OCI-LY7 (cell line): ENCODE results near the gene SPACA7. TPM values are rescaled to one million over a fixed set of nuclear protein-coding genes. Genes with fewer than 3 reads are reported as not detected.
"Not testable (repeated sequence)": the region's sequence is repeated elsewhere in the genome, so short reads cannot be mapped to it uniquely, and the experiment has no call there.

Source experiments
- BruUV-seq: library from RNA; stranded (reverse); fragments of 400-500 nt; replicated peaks from 2 replicates; lab custom pipeline; 2021; lab: Mats Ljungman, UMichigan
- CTCF ChIA-PET: fragments of 300-600 bp; sonication (Branson Sonifier 250); formaldehyde crosslinking; loops from one replicate; lab custom pipeline; 2022; ENCODE audit warnings: antibody characterized with exemption; ENCODE audit not compliant: unreplicated experiment; lab: Charles Lee
- POLR2A ChIA-PET: fragments of 300-600 bp; sonication (Branson Sonifier 250); formaldehyde crosslinking; loops from one replicate; lab custom pipeline; 2022; ENCODE audit warnings: antibody characterized with exemption; lab: Charles Lee
- DNase-seq: peaks from one replicate; pipeline ENCODE4 v3.0.0-alpha.2; 2015; ENCODE audit warnings: low spot score
- H2AFZ ChIP-seq: fragments of 200-600 bp; sonication (generic), shearing (Covaris generic); 2 replicates; pipeline ENCODE4 v1.6.1; 2014; ENCODE audit warnings: mild to moderate bottlenecking, antibody characterized with exemption, low read length, moderate library complexity
- H3K27ac ChIP-seq: fragments of 200-600 bp; sonication (generic); 2 replicates; pipeline ENCODE4 v1.5.1; 2014; ENCODE audit warnings: mixed run types, low read depth, mild to moderate bottlenecking, moderate library complexity, low read length, inconsistent platforms; ENCODE audit not compliant: poor library complexity, severe bottlenecking
- H3K36me3 ChIP-seq: fragments of 200-600 bp; sonication (generic); 2 replicates; pipeline ENCODE4 v1.6.1; 2014; ENCODE audit warnings: mild to moderate bottlenecking, antibody characterized with exemption, low read length, moderate library complexity, mixed read lengths; ENCODE audit not compliant: insufficient read depth
- H3K4me1 ChIP-seq: fragments of 200-600 bp; sonication (generic); 2 replicates; pipeline ENCODE4 v1.5.1; 2014; ENCODE audit warnings: mild to moderate bottlenecking, low read length; ENCODE audit not compliant: insufficient read depth, poor library complexity, severe bottlenecking
- H3K4me2 ChIP-seq: fragments of 200-600 bp; sonication (generic); 2 replicates; pipeline ENCODE4 v1.6.1; 2014; ENCODE audit warnings: mild to moderate bottlenecking, low read length
- H3K4me3 ChIP-seq: fragments of 200-600 bp; sonication (generic); 2 replicates; pipeline ENCODE4 v1.5.1; 2014; ENCODE audit warnings: mild to moderate bottlenecking, low read depth, low read length; ENCODE audit not compliant: poor library complexity, severe bottlenecking
- H3K79me2 ChIP-seq: fragments of 200-600 bp; sonication (generic); 2 replicates; pipeline ENCODE4 v1.6.1; 2016; ENCODE audit warnings: low read depth, mild to moderate bottlenecking, low read length, moderate library complexity, mixed read lengths; ENCODE audit not compliant: insufficient read depth
- H3K9me2 ChIP-seq: fragments of 200-600 bp; sonication (generic); 2 replicates; pipeline ENCODE4 v1.6.1; 2016; ENCODE audit warnings: mild to moderate bottlenecking, low read length, mixed read lengths; ENCODE audit not compliant: insufficient read depth
- H3K9me3 ChIP-seq: fragments of 200-600 bp; sonication (generic); 2 replicates; pipeline ENCODE4 v1.6.1; 2014; ENCODE audit warnings: mild to moderate bottlenecking, mixed run types, low read length, mixed read lengths
- H4K20me1 ChIP-seq: fragments of 200-600 bp; sonication (generic); 2 replicates; pipeline ENCODE4 v1.6.1; 2014; ENCODE audit warnings: mild to moderate bottlenecking, antibody characterized with exemption, low read length, moderate library complexity, mixed read lengths; ENCODE audit not compliant: insufficient read depth
- EZH2phosphoT487 ChIP-seq: fragments of 200-600 bp; sonication (generic); IDR thresholded peaks from 2 replicates; pipeline ENCODE4 v1.6.1; 2018; ENCODE audit warnings: low read depth, borderline replicate concordance, mild to moderate bottlenecking, mixed run types, antibody characterized with exemption, low read length, moderate library complexity, mixed read lengths
- intact Hi-C: fragments of 100-400 bp; cut with micrococcal nuclease; formaldehyde crosslinking; loops from one replicate; pipeline ENCODE4 v1.10.0; 2022; ENCODE audit not compliant: unreplicated experiment
- total RNA-seq, 2 experiments: library from RNA; depleted of rRNA in 1 of 2; stranded (reverse); fragments of >200 nt in 1 of 2; shearing (Covaris generic) in 1 of 2; gene quantifications; 2 replicates each; pipeline ENCODE4 v1.2.3, GENCODE V29; 2014 to 2022
- TF ChIP-seq, protein P1 (sequence below): fragments of 200-600 bp; sonication (generic); conservative IDR thresholded peaks from 2 replicates; pipeline ENCODE4 v1.5.1; 2014; ENCODE audit warnings: mild to moderate bottlenecking, antibody characterized with exemption, low read length, moderate library complexity, mixed read lengths

Gene SPACA7
- total RNA-seq, 2 experiments from 2014 or later: not detected

DNA sequence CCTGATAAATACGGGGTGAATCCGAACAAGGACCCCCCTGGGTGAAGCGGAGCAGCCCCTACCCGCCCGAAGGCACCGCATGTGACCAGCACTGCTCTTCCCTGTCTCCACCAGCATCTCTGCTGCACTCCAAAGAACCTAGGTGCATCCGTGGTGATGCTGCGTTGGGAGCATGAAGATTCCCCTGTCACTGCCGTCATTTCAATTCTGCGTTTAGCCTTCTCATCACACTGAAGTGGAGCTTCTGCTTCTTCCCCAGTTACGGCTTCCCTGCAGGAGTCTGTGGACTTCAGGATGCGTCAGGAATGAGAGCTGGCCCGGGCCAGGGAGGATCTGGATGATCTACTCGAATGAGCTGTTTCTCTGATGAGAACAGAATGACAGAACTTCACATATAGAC is 47.9 kb downstream of the SPACA7 start:
- Histone ChIP-seq H4K20me1 (no peaks in the 10 kb centered on the region), H3K36me3 (no peaks in the 10 kb centered on the region), H3K4me2 (no peak overlapping the region), H3K4me3 (no peak overlapping the region), H3K27ac (no peak overlapping the region), H2AFZ (no peak overlapping the region), H3K9me3 (no peaks in the 10 kb centered on the region), H3K4me1 (no peaks in the 10 kb centered on the region), H3K79me2 (no peaks in the 10 kb centered on the region), H3K9me2 (no peaks in the 10 kb centered on the region)
- ChIA-PET POLR2A (no interaction called here), CTCF (no interaction called here)
- no peak for DNase-seq
- TF ChIP-seq, protein P1, sequence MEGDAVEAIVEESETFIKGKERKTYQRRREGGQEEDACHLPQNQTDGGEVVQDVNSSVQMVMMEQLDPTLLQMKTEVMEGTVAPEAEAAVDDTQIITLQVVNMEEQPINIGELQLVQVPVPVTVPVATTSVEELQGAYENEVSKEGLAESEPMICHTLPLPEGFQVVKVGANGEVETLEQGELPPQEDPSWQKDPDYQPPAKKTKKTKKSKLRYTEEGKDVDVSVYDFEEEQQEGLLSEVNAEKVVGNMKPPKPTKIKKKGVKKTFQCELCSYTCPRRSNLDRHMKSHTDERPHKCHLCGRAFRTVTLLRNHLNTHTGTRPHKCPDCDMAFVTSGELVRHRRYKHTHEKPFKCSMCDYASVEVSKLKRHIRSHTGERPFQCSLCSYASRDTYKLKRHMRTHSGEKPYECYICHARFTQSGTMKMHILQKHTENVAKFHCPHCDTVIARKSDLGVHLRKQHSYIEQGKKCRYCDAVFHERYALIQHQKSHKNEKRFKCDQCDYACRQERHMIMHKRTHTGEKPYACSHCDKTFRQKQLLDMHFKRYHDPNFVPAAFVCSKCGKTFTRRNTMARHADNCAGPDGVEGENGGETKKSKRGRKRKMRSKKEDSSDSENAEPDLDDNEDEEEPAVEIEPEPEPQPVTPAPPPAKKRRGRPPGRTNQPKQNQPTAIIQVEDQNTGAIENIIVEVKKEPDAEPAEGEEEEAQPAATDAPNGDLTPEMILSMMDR: no peak
- TF ChIP-seq EZH2phosphoT487: no peak
- no TSS peak for BruUV-seq
- intact Hi-C loops: no loop called here

DNA sequence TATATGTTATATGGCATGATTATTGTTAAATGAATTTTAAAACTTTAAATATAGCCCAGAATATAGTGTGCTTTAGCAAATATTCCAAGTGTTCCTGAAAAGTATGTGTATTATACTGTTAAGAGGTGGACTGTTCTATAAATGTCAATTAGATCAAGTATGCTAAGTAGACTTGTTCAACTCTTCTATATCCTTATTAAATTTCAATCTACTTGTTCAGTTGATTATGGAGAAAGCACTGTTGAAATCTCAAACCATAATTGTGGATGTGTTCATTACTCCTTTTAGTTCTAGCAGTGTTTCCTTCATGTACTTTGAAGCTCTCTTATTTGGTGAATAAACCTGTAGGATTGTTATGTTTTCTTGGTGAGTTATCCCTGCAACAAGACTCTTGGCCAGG is 52.5 kb downstream of the SPACA7 start:
- CTCF ChIA-PET: no interaction called here
- POLR2A ChIA-PET: interaction anchor here (0.6 kb wide), 1 partner anchor 205 kb away, joined by 4 read pairs; no protein-coding TSS in a partner anchor
- no peaks in the 10 kb centered on the region for H3K4me1 ChIP-seq
- no peaks in the 10 kb centered on the region for H3K36me3 ChIP-seq
- TF ChIP-seq, protein P1: no peak
- TF ChIP-seq EZH2phosphoT487: no peak
- no peak overlapping the region for H3K27ac ChIP-seq
- no peak overlapping the region for H3K4me2 ChIP-seq
- DNase-seq: no peak
- intact Hi-C loops: no loop called here
- H3K4me3 ChIP-seq: no peak overlapping the region
- no peaks in the 10 kb centered on the region for H3K9me2 ChIP-seq
- BruUV-seq: no TSS peak
- no peaks in the 10 kb centered on the region for H3K79me2 ChIP-seq
- H4K20me1 ChIP-seq: no peaks in the 10 kb centered on the region
- H2AFZ ChIP-seq: no peak overlapping the region
- no peaks in the 10 kb centered on the region for H3K9me3 ChIP-seq

DNA sequence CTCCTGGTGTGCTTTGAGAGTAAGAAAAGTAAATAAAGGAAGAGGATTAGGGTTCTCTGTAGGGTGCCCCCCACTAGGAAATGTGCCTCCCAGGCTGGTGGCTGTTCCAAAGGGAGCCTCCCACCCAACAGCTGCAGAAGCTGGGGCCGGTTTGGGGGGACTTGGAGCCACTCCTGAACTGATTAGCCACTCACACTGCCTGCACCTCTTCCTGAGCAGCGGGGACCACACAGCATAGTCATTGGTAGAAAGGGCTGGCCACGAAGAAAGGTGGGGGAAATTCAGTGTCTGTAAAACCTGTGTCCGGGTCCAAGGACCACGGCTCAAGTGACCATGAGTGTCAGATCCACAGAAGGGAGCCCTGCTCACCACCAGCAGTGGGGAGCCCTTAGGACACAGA is 55.6 kb downstream of the SPACA7 start:
- Histone ChIP-seq H3K9me2 (no peaks in the 10 kb centered on the region), H3K9me3 (no peaks in the 10 kb centered on the region), H3K36me3 (no peaks in the 10 kb centered on the region), H2AFZ (no peak overlapping the region), H3K4me3 (no peak overlapping the region), H3K4me1 (no peaks in the 10 kb centered on the region), H3K79me2 (no peaks in the 10 kb centered on the region), H4K20me1 (no peaks in the 10 kb centered on the region), H3K27ac (no peak overlapping the region), H3K4me2 (no peak overlapping the region)
- POLR2A ChIA-PET: no interaction called here
- intact Hi-C loops: no loop called here
- no TSS peak for BruUV-seq
- TF ChIP-seq, protein P1: no peak
- TF ChIP-seq EZH2phosphoT487: no peak
- no peak for DNase-seq
- CTCF ChIA-PET: no interaction called here

DNA sequence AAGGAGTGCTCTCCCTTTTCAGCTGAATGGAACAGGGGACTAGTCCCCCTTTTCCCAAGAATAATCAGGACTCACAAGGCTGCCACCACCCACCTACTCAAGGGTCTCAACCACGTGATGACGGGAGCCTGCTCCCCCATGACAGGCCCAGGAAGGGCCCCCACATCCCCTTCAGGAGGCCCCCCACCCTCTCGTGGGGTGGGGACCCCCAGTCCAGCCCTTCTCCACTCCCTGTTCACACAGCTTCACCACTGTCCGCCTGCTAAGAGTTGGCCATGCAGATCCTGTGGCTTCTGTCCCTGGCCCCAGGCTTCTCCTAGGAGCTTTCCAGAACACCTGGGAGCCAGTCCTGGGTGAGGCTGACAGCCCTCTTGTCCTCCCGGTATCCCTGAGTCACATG is 56.6 kb downstream of the SPACA7 start:
- CTCF ChIA-PET: not testable (repeated sequence)

More for the DNA sequence above, 56.6 kb downstream of the SPACA7 start:
- H3K4me1 ChIP-seq, H3K4me3 ChIP-seq, H2AFZ ChIP-seq, H3K9me3 ChIP-seq, intact Hi-C loops, H3K27ac ChIP-seq, BruUV-seq, DNase-seq, H3K9me2 ChIP-seq, H3K79me2 ChIP-seq, H3K4me2 ChIP-seq, H3K36me3 ChIP-seq, POLR2A ChIA-PET, H4K20me1 ChIP-seq: not testable (repeated sequence)
